Hepatocyte (in vitro differentiated cells): Measurements from ENCODE around the gene PLK5. TPM values are rescaled to one million over a fixed set of nuclear protein-coding genes. Genes with fewer than 3 reads are reported as not detected.

Experiments used
- DNase-seq: peaks from one replicate; pipeline ENCODE4 v3.0.0-alpha.2; 2016; ENCODE audit warnings: low spot score
- H2AFZ ChIP-seq: fragments of 200-600 bp; sonication (generic); 2 replicates; pipeline ENCODE4 v1.6.0; 2016; ENCODE audit warnings: antibody characterized with exemption, mild to moderate bottlenecking
- H3K27ac ChIP-seq: fragments of 200-600 bp; sonication (generic); 2 replicates; pipeline ENCODE4 v1.5.1; 2016; ENCODE audit warnings: mild to moderate bottlenecking
- H3K27me3 ChIP-seq: fragments of 200-600 bp; sonication (generic); 2 replicates; pipeline ENCODE4 v1.6.1; 2016
- H3K36me3 ChIP-seq: fragments of 200-600 bp; sonication (generic); replicated peaks from 2 replicates; pipeline ENCODE4 v1.5.1; 2016; ENCODE audit warnings: low read depth; ENCODE audit not compliant: insufficient read depth
- H3K4me1 ChIP-seq: fragments of 200-600 bp; sonication (generic); 2 replicates; pipeline ENCODE4 v1.5.1; 2016; ENCODE audit warnings: mild to moderate bottlenecking, moderate library complexity; ENCODE audit not compliant: insufficient read depth
- H3K4me2 ChIP-seq: fragments of 200-600 bp; sonication (generic); 2 replicates; pipeline ENCODE4 v1.6.0; 2016
- H3K4me3 ChIP-seq: fragments of 200-600 bp; sonication (generic); 2 replicates; pipeline ENCODE4 v1.5.1; 2016; ENCODE audit warnings: mild to moderate bottlenecking
- H3K79me2 ChIP-seq: fragments of 200-600 bp; sonication (generic); 2 replicates; pipeline ENCODE4 v1.6.0; 2017; ENCODE audit warnings: mild to moderate bottlenecking
- H3K9me2 ChIP-seq: fragments of 200-600 bp; sonication (generic); replicated peaks from 2 replicates; pipeline ENCODE4 v1.6.0; 2017; ENCODE audit warnings: mild to moderate bottlenecking; ENCODE audit not compliant: insufficient read depth
- H3K9me3 ChIP-seq: fragments of 200-600 bp; sonication (generic); 2 replicates; pipeline ENCODE4 v1.5.1; 2016; ENCODE audit warnings: low read depth, mild to moderate bottlenecking
- H4K20me1 ChIP-seq: fragments of 200-600 bp; sonication (generic); 2 replicates; pipeline ENCODE4 v1.6.0; 2016; ENCODE audit warnings: mild to moderate bottlenecking; ENCODE audit not compliant: insufficient read depth, poor library complexity, severe bottlenecking
- CTCF ChIP-seq: fragments of 200-600 bp; sonication (generic); IDR thresholded peaks from 2 replicates; pipeline ENCODE4 v1.5.1; 2016; ENCODE audit warnings: antibody characterized with exemption, mild to moderate bottlenecking; ENCODE audit not compliant: poor library complexity
- EZH2 ChIP-seq: fragments of 200-600 bp; sonication (generic); IDR thresholded peaks from 2 replicates; pipeline ENCODE4 v1.6.1; 2016; ENCODE audit warnings: antibody characterized with exemption, mild to moderate bottlenecking, borderline replicate concordance
- EZH2phosphoT487 ChIP-seq: fragments of 200-600 bp; sonication (generic); IDR thresholded peaks from one replicate; pipeline ENCODE4 v1.6.1; 2018; ENCODE audit warnings: antibody characterized with exemption, mild to moderate bottlenecking, low read depth, moderate library complexity; ENCODE audit not compliant: unreplicated experiment, severe bottlenecking
- WGBS: methylation state at CpG from one replicate; pipeline ENCODE4 v1.1.6; 2016; ENCODE audit warnings: low lambda C conversion rate; ENCODE audit errors: missing lambda C conversion rate; 5-methylcytosine and 5-hydroxymethylcytosine counted together
- polyA plus RNA-seq: library from polyadenylated mRNA; unstranded; fragments of >200 nt; fragmentation: Nextera tagmentation; extraction: Ambion mirVana; gene quantifications from 2 replicates; pipeline ENCODE4 v1.2.1, GENCODE V29; 2016
- total RNA-seq: library from RNA; depleted of rRNA; stranded (reverse); fragments of >200 nt; gene quantifications from 2 replicates; pipeline ENCODE4 v1.2.3, GENCODE V29; 2014

The PLK5 gene
- total and polyA plus RNA-seq, 2 experiments from 2014 or later = 0.53 TPM; not detected in 1

- no peak for TF ChIP-seq EZH2
- no peak for TF ChIP-seq EZH2phosphoT487
- H3K27me3 ChIP-seq = peaks cover 28% of the 10 kb centered on the region
Observed at GRCh38 chr19:1526066-1526778, 2.3 kb downstream of the PLK5 start.

GRCh38 chr19:1526979-1527649 is 3.2 kb downstream of the PLK5 start:
- no peaks in the 10 kb centered on the region for H3K79me2 ChIP-seq
- no peaks in the 10 kb centered on the region for H3K4me1 ChIP-seq
- peaks cover 28% of the 10 kb centered on the region for H3K27me3 ChIP-seq
- no peaks in the 10 kb centered on the region for H3K9me3 ChIP-seq
- H3K4me3 ChIP-seq = no peak overlapping the region
- no peak overlapping the region for H3K27ac ChIP-seq
- no peak for TF ChIP-seq CTCF
- TF ChIP-seq EZH2phosphoT487 = no peak
- TF ChIP-seq EZH2 = no peak
- no peak overlapping the region for H2AFZ ChIP-seq
- no peaks in the 10 kb centered on the region for H3K9me2 ChIP-seq
- H3K36me3 ChIP-seq = no peaks in the 10 kb centered on the region
- no peak overlapping the region for H3K4me2 ChIP-seq
- WGBS = 86% methylated on average over 6 of the region's 18 CpGs
- no peaks in the 10 kb centered on the region for H4K20me1 ChIP-seq
- DNase-seq = no peak

More at GRCh38 chr19:1526066-1526778, 2.3 kb downstream of the PLK5 start:
- Histone ChIP-seq H3K9me2 (no peaks in the 10 kb centered on the region), H3K27ac (no peak overlapping the region), H3K36me3 (no peaks in the 10 kb centered on the region), H2AFZ (no peak overlapping the region), H3K4me1 (no peaks in the 10 kb centered on the region), H3K4me2 (no peak overlapping the region), H3K4me3 (no peak overlapping the region), H3K79me2 (no peaks in the 10 kb centered on the region), H3K9me3 (no peaks in the 10 kb centered on the region), H4K20me1 (no peaks in the 10 kb centered on the region)
- 86% methylated on average over 29 of the region's 33 CpGs for WGBS
- no peak for DNase-seq

- Histone ChIP-seq H3K79me2 (no peaks in the 10 kb centered on the region), H3K9me2 (no peaks in the 10 kb centered on the region), H4K20me1 (no peaks in the 10 kb centered on the region), H3K27me3 (peaks cover 25% of the 10 kb centered on the region), H3K4me3 (no peak overlapping the region), H3K27ac (no peak overlapping the region), H3K4me1 (no peaks in the 10 kb centered on the region), H2AFZ (no peak overlapping the region), H3K36me3 (no peaks in the 10 kb centered on the region), H3K4me2 (no peak overlapping the region), H3K9me3 (no peaks in the 10 kb centered on the region)
- peak; percentile 3 for DNase-seq
- WGBS = 89% methylated on average over 26 of the region's 27 CpGs
- TF ChIP-seq EZH2phosphoT487 (no peak), CTCF (no peak), EZH2 (no peak)
Observed at GRCh38 chr19:1527650-1528309, 3.9 kb downstream of the PLK5 start.
